Stomach (tissue), 9 donors: ENCODE results near the gene FAM111A. TPM values are rescaled to one million over a fixed set of nuclear protein-coding genes. Genes with fewer than 3 reads are reported as not detected.

ENCODE experiments used
- DNase-seq, 2 donors: peaks; one replicate each; pipeline versions ENCODE4 v3.0.0 to v3.0.0-alpha.2; 2013 to 2019
- H3K27ac ChIP-seq, 5 donors: fragments of 200-600 bp in 4 of 5; sonication (generic) in 4 of 5; one replicate each; pipeline ENCODE4 v1.5.1; 2013 to 2019; ENCODE audit warnings: mild to moderate bottlenecking in 1 of 5, moderate library complexity in 1 of 5
- H3K27me3 ChIP-seq, 3 donors: fragments of 200-600 bp; sonication (generic); one replicate each; pipeline ENCODE4 v1.5.1; 2017 to 2019; ENCODE audit warnings: mixed run types in 1 of 3
- H3K36me3 ChIP-seq, 4 donors: fragments of 200-600 bp; sonication (generic); 1 replicate in 3 of 4; 2 replicates in 1 of 4; pipeline ENCODE4 v1.5.1; 2016 to 2019
- H3K4me1 ChIP-seq, 4 donors: fragments of 200-600 bp; sonication (generic); one replicate each; pipeline ENCODE4 v1.5.1; 2016 to 2019
- H3K4me3 ChIP-seq, 4 donors: fragments of 200-600 bp; sonication (generic) in 3 of 4; one replicate each; pipeline ENCODE4 v1.5.1; 2016 to 2019; ENCODE audit warnings: mild to moderate bottlenecking in 1 of 4
- H3K9me3 ChIP-seq, 4 donors: fragments of 200-600 bp; sonication (generic); one replicate each; pipeline ENCODE4 v1.5.1; 2016 to 2019
- EP300 ChIP-seq: sonication (generic); formaldehyde crosslinking; IDR thresholded peaks from one replicate; pipeline ENCODE4 v1.6.1; 2017; ENCODE audit warnings: antibody characterized with exemption
- POLR2A ChIP-seq, 4 donors: fragments of 450-650 bp; IDR thresholded peaks; one replicate each; pipeline ENCODE4 v1.6.1; 2016; ENCODE audit warnings: antibody characterized with exemption in 4 of 4, control low read depth in 2 of 4, mild to moderate bottlenecking in 1 of 4, moderate library complexity in 1 of 4
- POLR2AphosphoS5 ChIP-seq, 3 donors: sonication (generic); formaldehyde crosslinking; IDR thresholded peaks; one replicate each; pipeline ENCODE4 v1.6.1; 2016; ENCODE audit warnings: antibody characterized with exemption in 3 of 3
- WGBS, 5 donors: extraction: QIAGEN DNeasy Blood & Tissue Kit in 3 of 5; methylation state at CpG; one replicate each; pipeline versions ENCODE4 v1.1.5 to v1.1.7; 2013 to 2018; 5-methylcytosine and 5-hydroxymethylcytosine counted together
- intact Hi-C: fragments of 100-400 bp; cut with DNase I; formaldehyde crosslinking; loops from one replicate; pipeline ENCODE4 v1.15.1; 2023; ENCODE audit warnings: low total_unique reads
- polyA plus RNA-seq, 3 donors: library from polyadenylated mRNA; stranded (reverse); fragments of 200-250 nt; gene quantifications; one replicate each; pipeline ENCODE4 v1.2.3, GENCODE V29; 2013
- total RNA-seq, 5 donors: library from RNA; depleted of rRNA; stranded (reverse); fragments of >200 nt; gene quantifications; one replicate each; pipeline versions ENCODE4 v1.1.0 to v1.2.3, GENCODE V29; 2014 to 2016
- TF ChIP-seq, protein P1 (sequence below), 7 experiments: fragments of 450-650 bp in 4 of 7; fragments of 200-600 bp in 3 of 7; sonication (generic) in 3 of 7; IDR thresholded peaks; one replicate each; pipeline ENCODE4 v1.5.1; 2016 to 2019; ENCODE audit warnings: antibody characterized with exemption in 7 of 7, control low read depth in 2 of 7, mild to moderate bottlenecking in 1 of 7
- donor health status: healthy with polysubstance abuse.
- donor health status: Bipolar disorder and iron deficiency.
- donor health status: healthy.

The FAM111A gene
- total and polyA plus RNA-seq, 8 donors, result 8.9 to 78.2 (median 29.7) TPM

DNA sequence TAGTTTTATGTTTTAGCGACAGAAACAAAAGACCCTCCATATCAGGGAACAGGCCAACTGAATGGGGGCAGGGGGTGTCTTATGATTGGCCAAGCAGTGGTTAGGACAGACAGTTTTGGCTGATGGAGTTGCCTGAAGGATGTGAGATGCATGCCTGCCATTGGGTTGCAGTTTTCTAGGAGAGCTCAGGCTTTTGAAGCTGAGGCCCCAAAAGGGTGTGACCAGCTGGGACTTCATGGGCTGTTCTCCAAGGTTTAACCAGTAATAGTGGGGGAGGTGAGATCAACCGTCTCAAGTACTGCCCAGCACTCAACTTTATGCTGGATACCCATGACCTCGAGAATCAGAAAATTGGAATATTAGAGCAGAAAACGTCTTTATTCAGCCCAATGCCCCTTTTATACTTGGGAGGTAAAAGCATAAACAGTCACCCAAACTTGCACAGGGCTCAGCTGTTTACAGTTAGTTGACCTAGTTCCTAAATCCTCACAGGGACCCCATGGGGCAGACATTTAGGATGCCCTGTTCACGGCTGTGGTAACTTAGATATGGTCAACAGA, 42.8 kb downstream of the FAM111A start:
- H3K27me3 ChIP-seq, result no peaks in the 10 kb centered on the region
- H3K4me1 ChIP-seq, result peaks cover 50 to 95% (median 76%) of the 10 kb centered on the region in 4 donors
- no peaks in the 10 kb centered on the region for H3K9me3 ChIP-seq
- intact Hi-C loops, result no loop called here
- H3K27ac ChIP-seq, result peak overlapping the region; percentile 77 to 86 (median 81)
- DNase-seq, result peak in 1 of 2 donors; percentile 80
- peaks cover 7 to 34% (median 23%) of the 10 kb centered on the region in 4 donors for H3K36me3 ChIP-seq
- peak overlapping the region in 1 of 4 donors; percentile 27 for H3K4me3 ChIP-seq
- WGBS, 5 donors, result 17 to 47% (median 29%) methylated on average over 5 of the region's 5 CpGs
- TF ChIP-seq POLR2AphosphoS5 (IDR thresholded peaks at IDR 0.05) (no peak), EP300 (no peak), POLR2A (IDR thresholded peaks at IDR 0.05) (no peak)
- TF ChIP-seq, protein P1, sequence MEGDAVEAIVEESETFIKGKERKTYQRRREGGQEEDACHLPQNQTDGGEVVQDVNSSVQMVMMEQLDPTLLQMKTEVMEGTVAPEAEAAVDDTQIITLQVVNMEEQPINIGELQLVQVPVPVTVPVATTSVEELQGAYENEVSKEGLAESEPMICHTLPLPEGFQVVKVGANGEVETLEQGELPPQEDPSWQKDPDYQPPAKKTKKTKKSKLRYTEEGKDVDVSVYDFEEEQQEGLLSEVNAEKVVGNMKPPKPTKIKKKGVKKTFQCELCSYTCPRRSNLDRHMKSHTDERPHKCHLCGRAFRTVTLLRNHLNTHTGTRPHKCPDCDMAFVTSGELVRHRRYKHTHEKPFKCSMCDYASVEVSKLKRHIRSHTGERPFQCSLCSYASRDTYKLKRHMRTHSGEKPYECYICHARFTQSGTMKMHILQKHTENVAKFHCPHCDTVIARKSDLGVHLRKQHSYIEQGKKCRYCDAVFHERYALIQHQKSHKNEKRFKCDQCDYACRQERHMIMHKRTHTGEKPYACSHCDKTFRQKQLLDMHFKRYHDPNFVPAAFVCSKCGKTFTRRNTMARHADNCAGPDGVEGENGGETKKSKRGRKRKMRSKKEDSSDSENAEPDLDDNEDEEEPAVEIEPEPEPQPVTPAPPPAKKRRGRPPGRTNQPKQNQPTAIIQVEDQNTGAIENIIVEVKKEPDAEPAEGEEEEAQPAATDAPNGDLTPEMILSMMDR (IDR thresholded peaks at IDR 0.05), result no peak

DNA sequence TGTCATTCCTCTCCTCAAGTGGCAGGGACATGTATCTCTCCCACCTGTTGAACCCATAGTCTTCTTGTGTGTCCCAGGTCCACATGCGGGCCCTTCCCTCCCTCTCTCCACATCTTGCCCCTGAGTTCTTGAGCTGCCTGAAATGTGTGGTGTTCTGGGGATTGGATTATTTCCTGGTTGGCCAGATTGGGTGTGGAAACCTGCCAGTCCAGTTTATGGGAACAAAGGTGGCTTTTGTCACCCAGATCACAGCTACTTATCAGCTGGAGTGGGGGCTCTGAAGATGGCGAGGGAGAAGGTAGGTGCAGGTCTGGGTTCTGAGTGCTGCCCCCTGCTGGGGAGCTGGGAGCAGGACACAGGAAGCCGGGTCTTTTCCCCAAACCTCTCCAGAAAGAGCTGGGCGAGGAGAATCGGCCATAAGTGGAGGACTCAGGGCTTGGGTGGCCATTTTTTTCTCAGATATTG, 43.5 kb downstream of the FAM111A start:
- no peaks in the 10 kb centered on the region for H3K27me3 ChIP-seq
- H3K9me3 ChIP-seq, result no peaks in the 10 kb centered on the region
- WGBS, 5 donors, result 26 to 46% (median 44%) methylated on average over 4 to 5 of the region's 5 CpGs
- peak overlapping the region; percentile 77 to 86 (median 81) for H3K27ac ChIP-seq
- H3K4me1 ChIP-seq, result peaks cover 50 to 93% (median 76%) of the 10 kb centered on the region in 4 donors
- peaks cover 7 to 41% (median 30%) of the 10 kb centered on the region in 4 donors for H3K36me3 ChIP-seq
- intact Hi-C loops, result no loop called here
- peak in 2 of 3 donors; percentile 27 to 32 for TF ChIP-seq POLR2AphosphoS5 (IDR thresholded peaks at IDR 0.05)
- no peak for TF ChIP-seq POLR2A (IDR thresholded peaks at IDR 0.05)
- TF ChIP-seq, protein P1 (IDR thresholded peaks at IDR 0.05), result peak in 5 of 7 experiments; percentile 54 to 76 (median 65)
- no peak for TF ChIP-seq EP300
- peak; percentile 73 to 96 for DNase-seq
- H3K4me3 ChIP-seq, result peak overlapping the region in 1 of 4 donors; percentile 27

DNA sequence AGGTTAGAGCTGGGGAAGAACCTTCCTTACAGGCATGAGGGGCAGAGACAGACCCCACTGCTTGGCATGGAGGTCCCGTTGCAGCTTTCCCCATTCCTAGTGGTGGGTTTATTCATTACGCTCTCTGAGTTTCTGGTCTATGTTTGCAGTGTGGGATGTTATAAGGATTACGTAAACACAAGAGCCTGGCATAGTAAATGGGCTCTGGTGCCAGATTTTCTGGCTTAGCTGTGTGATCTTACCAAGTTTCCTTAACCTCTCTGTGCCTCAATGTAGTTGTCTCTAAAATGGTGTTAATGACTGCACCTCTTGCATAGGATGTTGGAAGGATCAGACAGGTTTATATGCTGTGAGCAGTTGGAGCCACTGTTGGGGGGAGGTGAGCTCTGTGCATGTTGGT, 44.4 kb downstream of the FAM111A start:
- no peaks in the 10 kb centered on the region for H3K9me3 ChIP-seq
- H3K4me3 ChIP-seq, result peak overlapping the region in 1 of 4 donors; percentile 27
- peaks cover 50 to 89% (median 72%) of the 10 kb centered on the region in 4 donors for H3K4me1 ChIP-seq
- intact Hi-C loops, result no loop called here
- TF ChIP-seq EP300, result no peak
- no peak for DNase-seq
- H3K27ac ChIP-seq, result peak overlapping the region; percentile 77 to 86 (median 81)
- H3K27me3 ChIP-seq, result no peaks in the 10 kb centered on the region
- peaks cover 10 to 47% (median 35%) of the 10 kb centered on the region in 4 donors for H3K36me3 ChIP-seq
- WGBS, 5 donors, result 22 to 54% (median 23%) methylated on average over 3 of the region's 3 CpGs

DNA sequence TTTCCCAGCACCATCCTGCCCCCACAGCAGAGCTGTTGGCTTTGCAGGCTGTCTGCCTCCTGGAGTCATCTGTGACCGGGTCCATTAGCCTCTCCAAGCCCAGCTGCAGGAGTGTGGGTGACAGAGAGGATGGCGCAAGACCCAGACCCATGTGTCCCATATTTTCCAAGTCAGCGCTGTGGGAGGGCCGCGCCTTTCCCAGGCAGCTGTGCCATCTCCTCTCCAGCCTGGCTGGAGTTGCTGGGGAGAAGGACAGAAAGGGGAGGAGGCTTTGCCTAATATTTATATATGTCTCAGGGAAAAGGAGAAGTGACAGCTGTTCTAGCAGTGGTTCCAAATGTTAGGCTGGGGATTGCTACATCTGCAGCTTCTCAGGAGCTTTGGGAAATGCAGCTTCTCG, 44.9 kb downstream of the FAM111A start:
- Histone ChIP-seq H3K4me3 (no peak overlapping the region), H3K9me3 (no peaks in the 10 kb centered on the region), H3K36me3 (peaks cover 11 to 47% (median 35%) of the 10 kb centered on the region in 4 donors), H3K27me3 (no peaks in the 10 kb centered on the region), H3K27ac (peak overlapping the region; percentile 77 to 86 (median 81)), H3K4me1 (peaks cover 50 to 83% (median 69%) of the 10 kb centered on the region in 4 donors)
- DNase-seq, result peak; percentile 55 to 82
- WGBS, 5 donors, result 45 to 56% (median 56%) methylated on average over 6 of the region's 6 CpGs
- intact Hi-C loops, result no loop called here
- TF ChIP-seq POLR2AphosphoS5 (IDR thresholded peaks at IDR 0.05) (peak in 2 of 3 donors; percentile 55 to 71), EP300 (no peak), POLR2A (IDR thresholded peaks at IDR 0.05) (no peak)
- TF ChIP-seq, protein P1 (IDR thresholded peaks at IDR 0.05), result no peak

DNA sequence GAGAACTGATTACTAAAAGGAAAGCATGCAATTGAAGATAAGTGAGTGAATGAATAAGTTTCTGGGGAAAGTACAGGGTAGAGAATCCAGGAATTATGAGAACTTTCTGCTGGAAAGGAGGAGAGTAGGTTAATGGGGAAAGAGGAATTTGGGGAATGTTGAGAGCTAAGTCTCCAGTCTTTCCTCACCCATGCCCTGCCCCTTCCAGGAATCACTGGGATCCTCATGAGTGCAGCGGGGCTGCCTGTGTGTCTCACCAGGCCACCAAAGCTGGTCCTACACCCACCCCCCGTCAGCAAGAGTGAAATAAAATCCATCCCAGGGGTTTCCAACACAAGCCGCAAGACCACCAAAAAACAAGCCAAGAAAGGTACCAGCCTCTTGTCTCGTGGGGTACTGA, 46.3 kb downstream of the FAM111A start:
- TF ChIP-seq EP300 (no peak), POLR2AphosphoS5 (IDR thresholded peaks at IDR 0.05) (no peak), POLR2A (IDR thresholded peaks at IDR 0.05) (no peak)
- TF ChIP-seq, protein P1 (IDR thresholded peaks at IDR 0.05), result no peak
- DNase-seq, result no peak
- peaks cover 11 to 51% (median 42%) of the 10 kb centered on the region in 4 donors for H3K36me3 ChIP-seq
- intact Hi-C loops, result no loop called here
- no peaks in the 10 kb centered on the region for H3K27me3 ChIP-seq
- H3K27ac ChIP-seq, result peak overlapping the region in 4 of 5 donors; percentile 1 to 64 (median 24)
- H3K4me1 ChIP-seq, result peaks cover 42 to 70% (median 61%) of the 10 kb centered on the region in 4 donors
- no peaks in the 10 kb centered on the region for H3K9me3 ChIP-seq
- 75 to 85% (median 81%) methylated on average over 4 of the region's 4 CpGs for WGBS, 5 donors
- no peak overlapping the region for H3K4me3 ChIP-seq
